CD14-positive monocyte (primary cell): Measurements from ENCODE around the gene MYO3B. TPM values are rescaled to one million over a fixed set of nuclear protein-coding genes. Genes with fewer than 3 reads are reported as not detected.

Source experiments
- DNase-seq, 3 donors: peaks; one replicate each; pipeline ENCODE4 v3.0.0-alpha.2; 2011 to 2022
- H2AFZ ChIP-seq: 2 replicates; pipeline ENCODE4 v1.6.0; 2012; ENCODE audit warnings: mild to moderate bottlenecking, low read depth, low read length, inconsistent platforms; ENCODE audit not compliant: insufficient read depth, poor library complexity, severe bottlenecking
- H3K27ac ChIP-seq, 2 donors: 1 replicate in 1 of 2; 2 replicates in 1 of 2; pipeline ENCODE4 v1.5.1; 2012 to 2013; ENCODE audit warnings: low read length in 2 of 2, control low read depth in 1 of 2, inconsistent platforms in 1 of 2, low read depth in 1 of 2, mild to moderate bottlenecking in 1 of 2
- H3K27me3 ChIP-seq, 2 donors: one replicate each; pipeline versions ENCODE4 v1.6.0 to v1.6.1; 2011 to 2013; ENCODE audit warnings: low read length in 2 of 2; ENCODE audit not compliant: control insufficient read depth in 2 of 2, insufficient read depth in 2 of 2
- H3K36me3 ChIP-seq, 2 donors: replicated peaks in 1 of 2; 1 replicate in 1 of 2; 2 replicates in 1 of 2; pipeline versions ENCODE4 v1.5.1 to v1.6.1; 2012 to 2013; ENCODE audit warnings: low read length in 2 of 2, control low read depth in 1 of 2, inconsistent platforms in 1 of 2, mild to moderate bottlenecking in 1 of 2; ENCODE audit not compliant: insufficient read depth in 2 of 2, control insufficient read depth in 1 of 2
- H3K4me1 ChIP-seq, 2 donors: 1 replicate in 1 of 2; 2 replicates in 1 of 2; pipeline versions ENCODE4 v1.5.1 to v1.6.1; 2012 to 2013; ENCODE audit warnings: low read length in 2 of 2, control low read depth in 1 of 2, inconsistent platforms in 1 of 2, mild to moderate bottlenecking in 1 of 2, moderate library complexity in 1 of 2; ENCODE audit not compliant: insufficient read depth in 2 of 2, control insufficient read depth in 1 of 2
- H3K4me2 ChIP-seq: replicated peaks from 2 replicates; pipeline ENCODE3; 2012; ENCODE audit warnings: low read length, moderate library complexity, mild to moderate bottlenecking; ENCODE audit not compliant: poor library complexity, severe bottlenecking; ENCODE audit errors: extremely low read depth
- H3K4me3 ChIP-seq, 3 experiments: fragments of 200-600 bp in 1 of 3; sonication (generic) in 1 of 3; replicated peaks in 1 of 3; 1 replicate in 2 of 3; 2 replicates in 1 of 3; pipeline ENCODE4 v1.5.1; 2011 to 2013; ENCODE audit warnings: low read length in 3 of 3, mild to moderate bottlenecking in 3 of 3, control low read depth in 2 of 3, low read depth in 2 of 3, inconsistent platforms in 1 of 3, moderate library complexity in 1 of 3
- H3K79me2 ChIP-seq: 2 replicates; pipeline ENCODE4 v1.6.0; 2012; ENCODE audit warnings: mild to moderate bottlenecking, control low read depth, inconsistent platforms, low read length, moderate library complexity; ENCODE audit not compliant: insufficient read depth
- H3K9ac ChIP-seq: 2 replicates; pipeline ENCODE4 v1.6.0; 2017; ENCODE audit warnings: low read length, mild to moderate bottlenecking; ENCODE audit not compliant: insufficient read depth, poor library complexity, severe bottlenecking
- H3K9me3 ChIP-seq, 2 donors: replicated peaks in 1 of 2; 1 replicate in 1 of 2; 2 replicates in 1 of 2; pipeline versions ENCODE4 v1.5.1 to v1.6.1; 2012 to 2013; ENCODE audit warnings: low read length in 2 of 2, control low read depth in 1 of 2; ENCODE audit not compliant: control insufficient read depth in 1 of 2, insufficient read depth in 1 of 2
- H4K20me1 ChIP-seq: 2 replicates; pipeline ENCODE4 v1.6.0; 2012; ENCODE audit warnings: mild to moderate bottlenecking, low read length, control low read depth, moderate library complexity; ENCODE audit not compliant: insufficient read depth
- H3K27ac Mint-ChIP-seq, 7 donors: one replicate each; pipeline ENCODE4 v1.8.0; 2020; ENCODE audit warnings: mild to moderate bottlenecking in 7 of 7, mixed read lengths in 7 of 7, moderate library complexity in 6 of 7, inconsistent platforms in 2 of 7
- H3K27me3 Mint-ChIP-seq, 3 donors: one replicate each; pipeline ENCODE4 v1.8.0; 2021 to 2022; ENCODE audit warnings: low read depth in 3 of 3, mild to moderate bottlenecking in 3 of 3, mixed read lengths in 3 of 3, moderate library complexity in 3 of 3, inconsistent platforms in 1 of 3
- H3K36me3 Mint-ChIP-seq, 2 donors: one replicate each; pipeline ENCODE4 v1.8.0; 2020; ENCODE audit warnings: mixed read lengths in 2 of 2, inconsistent platforms in 1 of 2, mild to moderate bottlenecking in 1 of 2
- H3K4me1 Mint-ChIP-seq: one replicate; pipeline ENCODE4 v1.8.0; 2020; ENCODE audit warnings: mild to moderate bottlenecking, mixed read lengths
- H3K4me3 Mint-ChIP-seq, 2 donors: one replicate each; pipeline ENCODE4 v1.8.0; 2020; ENCODE audit warnings: mild to moderate bottlenecking in 2 of 2, mixed read lengths in 2 of 2, moderate library complexity in 1 of 2
- H3K9me3 Mint-ChIP-seq, 7 donors: one replicate each; pipeline ENCODE4 v1.8.0; 2020 to 2022; ENCODE audit warnings: mixed read lengths in 7 of 7, mild to moderate bottlenecking in 6 of 7, moderate library complexity in 6 of 7, inconsistent platforms in 2 of 7
- CTCF ChIP-seq: fragments of 200-600 bp; IDR thresholded peaks from one replicate; pipeline ENCODE4 v1.8.0; 2022; ENCODE audit warnings: antibody characterized with exemption, mild to moderate bottlenecking
- whole genome bisulfite sequencing: methylation state at CpG from one replicate; pipeline ENCODE4 v1.1.5; 2013; ENCODE audit warnings: missing lambda C conversion rate; ENCODE audit not compliant: insufficient coverage; 5-methylcytosine and 5-hydroxymethylcytosine counted together
- intact Hi-C, 2 donors: fragments of 100-400 bp; cut with micrococcal nuclease; formaldehyde crosslinking; loops; one replicate each; pipeline versions ENCODE4 v1.15.0 to v1.15.1; 2023
- polyA plus RNA-seq, 3 donors: library from polyadenylated mRNA; depleted of rRNA in 1 of 3; unstranded in 2 of 3; stranded (reverse) in 1 of 3; fragments of 300-500 nt in 2 of 3; fragments of >200 nt in 1 of 3; fragmentation: Illumina TruSeq in 2 of 3; gene quantifications; 1 replicate in 2 of 3; 2 replicates in 1 of 3; pipeline ENCODE4 v1.2.3, GENCODE V29; 2012 to 2021

Gene MYO3B
- polyA plus RNA-seq, 3 donors = not detected

DNA sequence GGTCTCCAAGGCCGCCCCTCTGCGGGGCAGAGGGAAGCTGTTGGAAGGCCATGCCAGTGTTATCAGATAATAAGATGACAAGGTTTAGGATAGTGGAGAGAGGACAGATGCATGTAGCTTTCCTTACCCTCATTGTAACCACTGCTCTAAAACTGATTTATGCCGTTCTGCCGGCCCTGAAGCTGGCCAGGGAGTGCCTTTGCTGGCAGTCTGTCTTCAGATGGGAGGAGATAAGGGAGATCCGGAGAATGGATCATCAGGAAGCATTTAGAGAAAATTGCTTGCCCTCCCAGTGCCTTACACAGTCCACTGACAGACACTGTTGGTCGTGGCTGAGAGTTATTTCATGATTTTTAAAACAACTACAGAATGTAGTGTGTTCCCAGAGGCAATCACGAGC, 35.4 kb upstream of the MYO3B start:
- Mint-ChIP-seq H3K4me1 (peaks cover 8% of the 10 kb centered on the region), H3K27ac (no peak overlapping the region), H3K27me3 (peaks cover 0 to 1% (median 0%) of the 10 kb centered on the region in 3 donors), H3K36me3 (no peaks in the 10 kb centered on the region), H3K4me3 (no peak overlapping the region), H3K9me3 (no peaks in the 10 kb centered on the region)
- Histone ChIP-seq H4K20me1 (no peaks in the 10 kb centered on the region), H3K79me2 (no peaks in the 10 kb centered on the region), H3K27me3 (no peaks in the 10 kb centered on the region), H3K4me2 (no peak overlapping the region), H3K9ac (no peak overlapping the region), H3K36me3 (no peaks in the 10 kb centered on the region), H2AFZ (no peak overlapping the region), H3K4me3 (no peak overlapping the region), H3K4me1 (no peaks in the 10 kb centered on the region), H3K9me3 (no peaks in the 10 kb centered on the region), H3K27ac (no peak overlapping the region)
- intact Hi-C loops = no loop called here
- TF ChIP-seq CTCF = no peak
- DNase-seq = no peak
- WGBS = no CpG with 5 or more reads among the region's 7 CpGs

DNA sequence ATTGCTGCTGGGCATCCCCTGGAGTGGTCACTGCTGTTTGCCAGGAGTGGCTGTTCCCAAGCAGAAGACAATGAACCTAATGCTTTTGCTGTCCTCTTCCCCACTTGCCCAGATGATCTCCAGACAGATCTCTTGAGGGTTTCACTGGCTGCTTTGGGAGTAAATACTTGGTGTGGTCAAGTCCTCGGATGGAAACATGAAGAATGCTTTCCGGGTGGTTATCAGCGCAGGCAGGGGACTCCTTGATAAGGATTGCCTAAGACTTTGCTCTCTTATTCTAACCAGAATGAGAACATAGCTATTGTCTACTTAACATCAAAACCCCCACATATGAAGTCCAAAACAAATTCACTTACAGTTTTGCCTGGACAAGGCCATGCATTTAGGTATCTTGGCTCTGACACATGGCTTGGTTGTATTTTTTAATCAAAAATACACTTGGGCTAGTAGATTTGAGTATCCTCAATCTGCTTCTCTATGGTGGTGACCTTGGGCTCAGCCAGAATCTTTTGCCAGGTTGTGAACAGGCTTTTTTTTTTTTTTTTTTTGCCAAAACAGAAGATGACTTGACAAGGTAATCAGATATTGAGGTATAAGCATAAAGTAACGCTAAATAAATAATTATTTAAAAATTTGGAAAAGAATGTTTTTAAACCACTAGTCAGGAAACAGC, 34.8 kb upstream of the MYO3B start:
- H3K27me3 Mint-ChIP-seq = peaks cover 0 to 1% (median 0%) of the 10 kb centered on the region in 3 donors
- Histone ChIP-seq H3K4me2 (no peak overlapping the region), H3K36me3 (no peaks in the 10 kb centered on the region), H3K4me1 (no peaks in the 10 kb centered on the region), H4K20me1 (no peaks in the 10 kb centered on the region), H2AFZ (no peak overlapping the region), H3K9ac (no peak overlapping the region), H3K27me3 (no peaks in the 10 kb centered on the region), H3K4me3 (no peak overlapping the region), H3K9me3 (no peaks in the 10 kb centered on the region), H3K27ac (no peak overlapping the region), H3K79me2 (no peaks in the 10 kb centered on the region)
- no peak for TF ChIP-seq CTCF
- H3K9me3 Mint-ChIP-seq = no peaks in the 10 kb centered on the region
- WGBS = no CpG with 5 or more reads among the region's 4 CpGs
- no peak for DNase-seq
- H3K27ac Mint-ChIP-seq = no peak overlapping the region
- no peaks in the 10 kb centered on the region for H3K36me3 Mint-ChIP-seq
- peaks cover 8% of the 10 kb centered on the region for H3K4me1 Mint-ChIP-seq
- no peak overlapping the region for H3K4me3 Mint-ChIP-seq
- intact Hi-C loops = no loop called here
